Activated CD8-positive, alpha-beta memory T cell treated with anti-CD3 and anti-CD28 coated beads, Interleukin-2, amount 50 U/mL, for 24 hours (primary cell): ENCODE results near the gene GPALPP1.
"Not testable (repeated sequence)": the region's sequence is repeated elsewhere in the genome, so short reads cannot be mapped to it uniquely, and the experiment has no call there.

ENCODE experiments used
- DNase-seq: peaks from one replicate; pipeline ENCODE4 v3.0.0-alpha.2; 2020; ENCODE audit errors: extremely low read depth

Gene GPALPP1, protein sequence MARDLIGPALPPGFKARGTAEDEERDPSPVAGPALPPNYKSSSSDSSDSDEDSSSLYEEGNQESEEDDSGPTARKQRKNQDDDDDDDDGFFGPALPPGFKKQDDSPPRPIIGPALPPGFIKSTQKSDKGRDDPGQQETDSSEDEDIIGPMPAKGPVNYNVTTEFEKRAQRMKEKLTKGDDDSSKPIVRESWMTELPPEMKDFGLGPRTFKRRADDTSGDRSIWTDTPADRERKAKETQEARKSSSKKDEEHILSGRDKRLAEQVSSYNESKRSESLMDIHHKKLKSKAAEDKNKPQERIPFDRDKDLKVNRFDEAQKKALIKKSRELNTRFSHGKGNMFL

GRCh38 chr13:44989071-44989889, at the start of gene GPALPP1, which contains the start of gene NUFIP1:
Gene GPALPP1 (plus strand): TSS chr13:44989538. CDS start chr13:44989655, 117 bp downstream.
Gene NUFIP1 (minus strand): TSS chr13:44989471. CDS start chr13:44989436, 35 bp downstream.
- peak; percentile 91 for DNase-seq

DNA sequence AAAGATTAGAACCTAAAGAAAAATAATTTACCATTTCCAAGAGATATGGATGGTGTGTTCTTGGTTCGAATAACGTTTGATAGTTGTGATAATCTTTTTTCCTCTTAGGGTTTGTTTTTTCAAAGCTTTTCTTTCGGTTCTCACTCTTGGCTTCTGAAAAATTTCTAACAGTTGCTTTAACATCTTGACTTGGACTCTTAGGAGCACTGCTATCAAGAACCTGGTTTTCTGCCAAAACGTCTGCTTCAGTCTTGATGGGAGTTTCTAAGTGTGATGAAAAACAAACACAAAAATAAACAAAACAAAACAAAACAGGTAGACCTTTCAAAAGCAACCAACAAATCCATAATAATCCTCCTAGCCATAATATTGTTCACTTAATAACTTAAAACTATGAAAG, 45.9 kb upstream of the GPALPP1 start:
- DNase-seq: not testable (repeated sequence)

- DNase-seq: no peak
Observed at GRCh38 chr13:44951184-44951583, 38.2 kb upstream of the GPALPP1 start.

GRCh38 chr13:44952671-44953070, 36.7 kb upstream of the GPALPP1 start:
- no peak for DNase-seq

- no peak for DNase-seq
Observed at GRCh38 chr13:44954224-44954623, 35.1 kb upstream of the GPALPP1 start.

DNA sequence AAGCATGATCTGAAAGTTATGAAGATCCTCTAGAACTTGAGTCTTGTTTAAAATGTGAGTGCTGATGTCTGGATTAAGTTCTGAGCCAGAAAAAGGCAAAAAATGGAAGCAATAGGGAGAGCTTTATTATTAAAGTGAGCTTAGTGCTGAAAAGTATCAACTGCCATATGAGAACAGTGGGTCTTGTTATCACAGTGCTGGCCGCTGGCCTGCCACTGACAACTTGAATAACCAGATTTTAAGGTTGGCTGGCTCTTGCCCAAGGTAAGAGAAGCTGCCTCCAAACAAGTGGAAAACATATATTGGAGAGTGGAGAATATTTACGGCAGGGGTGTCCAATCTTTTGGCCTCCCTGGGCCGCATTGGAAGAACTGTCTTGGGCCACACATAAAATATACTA, 33.9 kb upstream of the GPALPP1 start:
- DNase-seq: no peak

GRCh38 chr13:44961997-44962396, 27.3 kb upstream of the GPALPP1 start:
- no peak for DNase-seq

- DNase-seq: no peak
Observed at GRCh38 chr13:44967704-44968433, 21.5 kb upstream of the GPALPP1 start.

- no peak for DNase-seq
Observed at GRCh38 chr13:44968434-44968815, 20.9 kb upstream of the GPALPP1 start.

- DNase-seq: no peak
Observed at GRCh38 chr13:44969551-44970484, 19.5 kb upstream of the GPALPP1 start.

DNA sequence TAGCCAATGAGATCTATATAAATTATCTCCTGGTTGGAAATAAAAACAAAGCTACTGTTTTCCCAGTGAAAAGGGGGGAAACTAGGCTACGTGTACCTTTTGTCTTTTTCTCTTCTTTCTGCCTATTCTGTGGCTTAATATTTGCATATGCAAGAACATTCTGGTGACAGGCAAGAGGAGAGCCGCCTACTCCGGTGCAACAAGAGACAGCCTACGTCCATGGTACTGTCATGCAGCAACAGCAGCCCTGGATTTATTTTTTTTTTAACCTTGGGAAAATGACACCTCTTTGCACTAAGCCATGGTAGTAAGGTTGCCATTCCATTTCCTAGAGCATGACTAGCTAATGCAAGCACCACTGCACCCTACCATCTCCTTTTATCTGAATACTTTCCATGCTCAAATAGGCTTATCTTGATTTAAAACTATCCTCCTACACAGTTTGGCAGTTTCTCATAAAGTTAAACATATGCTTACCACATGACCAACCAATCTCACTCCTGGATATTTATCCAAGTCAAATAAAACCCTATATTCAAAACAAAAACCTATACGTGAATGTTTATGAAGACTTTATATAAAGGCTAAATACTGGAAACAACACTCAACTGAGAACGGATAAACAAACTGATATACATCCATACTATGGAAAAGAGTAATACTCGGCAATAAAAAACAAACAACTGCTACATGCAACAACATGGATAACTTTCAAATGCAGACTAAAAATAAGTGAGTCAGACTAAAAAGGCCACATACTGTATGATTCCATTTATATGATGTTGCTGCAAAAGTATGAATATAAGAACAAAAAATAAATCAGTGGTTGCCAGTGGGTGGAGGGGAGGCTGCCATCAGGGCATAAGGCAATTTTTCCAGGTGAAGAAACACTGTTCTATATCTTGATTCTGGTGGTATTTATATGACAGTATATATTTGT, 17.4 kb upstream of the GPALPP1 start:
- DNase-seq: no peak

DNA sequence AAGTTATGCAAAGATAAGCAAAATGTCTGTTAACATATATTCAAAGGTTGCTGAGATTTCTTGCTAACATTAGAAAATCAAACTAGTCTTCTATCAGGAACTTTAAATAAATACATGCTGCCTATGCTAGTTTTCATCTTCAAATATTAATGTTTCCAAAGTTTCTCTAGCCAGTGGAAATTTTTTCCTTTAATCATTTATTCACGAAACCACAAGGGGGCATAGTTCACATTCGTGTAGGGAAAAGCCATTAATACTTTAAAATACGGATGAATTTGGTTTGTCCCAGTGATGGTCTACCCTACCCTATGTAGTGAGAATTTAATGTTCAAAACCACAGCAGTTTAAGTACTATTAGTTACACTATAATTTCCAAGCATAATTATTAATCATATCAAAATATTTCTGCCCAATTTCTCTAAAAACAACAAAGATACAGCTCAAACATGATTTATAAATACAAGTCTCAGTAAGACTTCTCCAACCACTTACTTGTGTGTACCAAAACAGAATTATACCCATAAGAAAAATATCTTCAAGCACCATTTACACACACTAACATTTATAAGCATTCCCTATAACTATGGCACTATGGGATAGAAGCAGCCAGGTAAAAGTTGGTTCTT, 16.3 kb upstream of the GPALPP1 start:
- DNase-seq: no peak

DNA sequence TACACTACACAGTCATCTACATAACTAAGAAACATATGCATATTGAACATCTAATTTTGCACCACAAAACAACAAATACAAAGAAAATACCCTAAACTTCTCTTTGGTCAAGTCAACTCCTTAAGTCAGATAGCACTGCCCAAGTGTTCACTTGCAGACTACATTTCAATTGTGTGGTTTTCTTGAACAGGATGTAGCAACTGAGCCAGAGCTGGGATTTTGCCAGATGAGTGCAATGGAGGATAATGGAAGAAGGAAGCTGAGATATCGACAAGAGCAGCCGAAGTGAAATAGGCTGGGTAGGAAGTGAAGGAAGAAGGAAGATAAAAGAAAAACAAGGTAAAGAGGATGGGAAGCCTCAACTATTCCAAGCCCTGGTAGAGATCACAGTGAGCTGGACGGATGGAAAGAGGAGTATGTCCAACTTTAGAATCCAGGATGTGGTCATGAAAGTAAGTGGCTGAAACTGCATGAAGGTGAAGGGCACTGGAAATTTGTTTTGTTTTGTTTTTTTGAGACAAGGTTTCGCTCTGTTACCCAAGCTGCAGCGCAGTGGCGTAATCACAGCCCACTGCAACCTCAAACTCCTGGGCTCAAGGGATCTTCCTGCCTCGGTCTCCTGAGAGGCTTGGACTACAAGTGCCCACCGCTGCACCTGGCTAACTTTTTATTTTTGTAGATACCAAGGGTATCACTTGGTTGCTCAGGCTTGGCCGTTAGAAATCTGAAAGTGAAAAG, 15.1 kb upstream of the GPALPP1 start:
- no peak for DNase-seq

GRCh38 chr13:44976196-44976595, 13.1 kb upstream of the GPALPP1 start:
- DNase-seq: no peak

DNA sequence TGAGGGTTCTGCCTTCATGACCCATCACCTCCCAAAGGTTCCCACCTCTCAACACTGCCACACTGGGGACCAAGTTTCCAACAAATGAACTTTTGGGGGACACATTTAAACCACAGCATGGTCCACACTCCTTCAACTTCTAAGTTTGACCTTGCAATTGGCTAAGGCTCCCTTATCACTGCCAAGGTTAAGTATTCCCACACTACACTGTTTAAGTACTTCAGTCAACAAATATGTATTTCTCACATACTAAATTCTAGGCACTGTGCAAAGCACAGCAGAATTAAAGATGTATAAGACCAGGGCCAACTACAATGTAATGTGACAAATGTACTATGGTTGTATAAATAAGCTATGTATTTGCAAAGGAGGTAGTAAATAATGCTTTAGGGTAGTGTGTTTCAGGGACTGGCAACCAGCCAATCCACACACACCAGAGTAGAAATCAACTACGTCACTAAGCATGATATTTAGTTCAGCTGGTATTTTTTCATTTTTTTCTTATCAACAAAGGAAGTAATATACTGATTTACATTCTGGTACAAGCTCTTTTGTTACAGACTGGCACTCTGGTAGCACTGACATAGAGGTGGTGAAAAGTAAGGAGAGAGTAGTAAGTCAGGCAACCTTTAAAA, 12.3 kb upstream of the GPALPP1 start:
- no peak for DNase-seq

DNA sequence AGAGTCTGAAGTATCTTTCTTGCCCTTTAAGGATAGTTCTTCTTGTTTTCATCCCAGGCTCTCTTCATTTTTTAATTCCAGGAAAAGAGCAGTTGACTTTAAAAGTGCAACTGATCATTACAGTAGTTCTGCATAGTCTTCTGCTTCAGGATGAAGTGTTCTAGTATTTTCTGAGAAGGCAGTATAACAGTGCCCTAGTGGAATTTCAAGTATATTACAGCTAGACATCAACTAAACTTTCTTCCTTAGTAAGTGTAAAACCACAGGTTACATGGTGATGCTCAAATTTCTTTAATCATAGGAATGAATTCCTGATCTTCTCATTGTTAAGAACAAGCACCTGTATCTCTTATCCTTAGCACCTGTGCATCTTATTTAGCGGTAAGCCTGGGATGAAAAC, 11.0 kb upstream of the GPALPP1 start:
- DNase-seq: no peak

DNA sequence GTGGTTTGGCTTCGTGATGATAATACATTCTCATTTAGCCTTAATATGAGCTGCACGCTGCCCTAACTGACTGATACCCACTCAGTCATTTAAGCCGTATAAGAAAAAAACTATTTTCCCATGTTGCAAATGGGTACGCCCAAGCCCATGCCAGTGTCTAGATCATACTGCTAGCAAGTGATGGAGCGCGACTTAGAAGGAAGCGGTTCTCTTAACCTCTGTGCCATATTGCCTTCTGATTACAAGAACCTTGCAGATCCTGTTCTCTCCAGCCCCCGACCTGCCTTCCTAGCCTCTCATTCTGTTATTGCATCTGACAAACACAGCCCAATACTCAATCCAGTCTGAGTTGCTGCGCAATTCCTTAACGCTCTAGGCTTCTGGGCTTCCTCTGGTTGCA, 603 bp downstream of the GPALPP1 start:
- DNase-seq: no peak

DNA sequence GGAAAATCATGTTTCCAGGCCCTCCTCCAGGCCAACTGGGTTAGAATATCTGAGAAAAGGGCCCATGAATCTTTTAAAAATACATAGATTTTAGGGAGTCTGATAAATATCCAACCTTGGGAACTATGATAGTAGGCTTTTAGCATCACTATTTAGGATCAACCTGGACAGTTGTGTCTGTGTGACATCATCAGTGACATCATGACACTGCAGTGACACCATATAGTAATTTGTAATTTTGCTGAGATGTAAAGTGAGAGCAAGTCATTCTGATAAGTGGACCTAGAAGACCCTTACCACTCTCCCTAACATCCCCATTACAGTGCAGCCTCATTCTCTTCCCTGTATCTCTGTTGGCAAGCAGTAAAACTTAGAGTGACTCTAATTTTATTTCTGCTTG, 14.1 kb downstream of the GPALPP1 start:
- no peak for DNase-seq
